GM19452 (cell line): ENCODE data around the gene MRPL50.

ENCODE experiments used
- ATAC-seq: cut with Tn5 transposase; IDR thresholded peaks from one replicate; pipeline ENCODE4 v1.9.1; 2021; ENCODE audit not compliant: unreplicated experiment

MRPL50 gene

GRCh38 chr9:101341958-101342357, 56.5 kb downstream of the MRPL50 start:
- no peak for ATAC-seq
